Measurements from ENCODE around the gene RIPOR3. TPM values are rescaled to one million over a fixed set of nuclear protein-coding genes. Genes with fewer than 3 reads are reported as not detected.
"Not testable (repeated sequence)": the region's sequence is repeated elsewhere in the genome, so short reads cannot be mapped to it uniquely, and the experiment has no call there.

Gene RIPOR3
- total and polyA plus RNA-seq, 12 donors = 1.6 to 50.2 (median 3.3) TPM

GRCh38 chr20:50572938-50573777 lies 118.2 kb downstream of the RIPOR3 start:
- Histone ChIP-seq H3K27ac (peak overlapping the region; percentile 4 to 71 (median 60)), H3K27me3 (no peaks in the 10 kb centered on the region), H3K9me3 (no peaks in the 10 kb centered on the region), H3K4me3 (no peak overlapping the region), H3K36me3 (peaks cover 0 to 90% (median 27%) of the 10 kb centered on the region in 9 donors), H3K4me1 (peaks cover 10 to 77% (median 57%) of the 10 kb centered on the region in 9 donors)
- peak; percentile 22 to 63 (median 47) for ATAC-seq
- intact Hi-C loops (cut with DNase I) = loop anchor here in 5 of 10 donors (2.0 to 10.0 kb wide), 4 partner anchors 61 to 178 kb away; partner anchors contain the start of gene PTPN1 (in 4 of the 5)
- no peak for TF ChIP-seq CTCF (IDR thresholded peaks at IDR 0.05)
- WGBS, 2 donors = 22 to 33% methylated on average over 6 of the region's 6 CpGs
- peak in 1 of 2 donors; percentile 45 for DNase-seq

GRCh38 chr20:50571466-50571865 lies 119.9 kb downstream of the RIPOR3 start:
- 92 to 98% methylated on average over 2 of the region's 2 CpGs for WGBS, 2 donors
- H3K27ac ChIP-seq = peak overlapping the region in 2 of 10 donors; percentile 69 to 71

GRCh38 chr20:50569864-50570836 lies 121.2 kb downstream of the RIPOR3 start:
- no peaks in the 10 kb centered on the region for H3K27me3 ChIP-seq
- 83 to 90% methylated on average over 14 of the region's 14 CpGs for WGBS, 2 donors

More at GRCh38 chr20:50571466-50571865, 119.9 kb downstream of the RIPOR3 start:
- intact Hi-C loops (cut with DNase I) = loop anchor here in 4 of 10 donors (5.0 to 10.0 kb wide), 3 partner anchors 59 to 177 kb away; partner anchors contain the start of gene PTPN1 (in 3 of the 4)
- DNase-seq = no peak
- Histone ChIP-seq H3K36me3 (peaks cover 0 to 90% (median 19%) of the 10 kb centered on the region in 9 donors), H3K4me1 (peaks cover 10 to 67% (median 59%) of the 10 kb centered on the region in 9 donors), H3K9me3 (no peaks in the 10 kb centered on the region), H3K27me3 (no peaks in the 10 kb centered on the region), H3K4me3 (no peak overlapping the region)
- ATAC-seq = no peak
- TF ChIP-seq CTCF (IDR thresholded peaks at IDR 0.05) = no peak

GRCh38 chr20:50569487-50569863 lies 121.9 kb downstream of the RIPOR3 start:
- peak in 2 of 8 donors; percentile 2 to 19 for ATAC-seq
- H3K36me3 ChIP-seq = peaks cover 0 to 90% (median 14%) of the 10 kb centered on the region in 9 donors
- peak overlapping the region in 3 of 10 donors; percentile 19 to 69 (median 30) for H3K27ac ChIP-seq
- not testable (repeated sequence) for H3K9me3 ChIP-seq, H3K4me3 ChIP-seq, H3K27me3 ChIP-seq, DNase-seq
- H3K4me1 ChIP-seq = peaks cover 10 to 65% (median 47%) of the 10 kb centered on the region in 9 donors
- 94 to 98% methylated on average over 7 of the region's 7 CpGs for WGBS, 2 donors
- intact Hi-C loops (cut with DNase I) = loop anchor here in 1 of 10 donors (5.0 kb wide), 1 partner anchor 92 kb away; no protein-coding TSS in a partner anchor

More at GRCh38 chr20:50569864-50570836, 121.2 kb downstream of the RIPOR3 start:
- H3K9me3 ChIP-seq = no peaks in the 10 kb centered on the region
- peak in 7 of 9 donors; percentile 10 to 51 (median 26) for TF ChIP-seq CTCF (IDR thresholded peaks at IDR 0.05)
- intact Hi-C loops (cut with DNase I) = loop anchor here in 5 of 10 donors (5.0 to 10.0 kb wide), 4 partner anchors 58 to 175 kb away; partner anchors contain the start of gene PTPN1 (in 3 of the 5)
- DNase-seq (no peak), ATAC-seq (peak in 4 of 8 donors; percentile 7 to 55 (median 40))
- no peak overlapping the region for H3K4me3 ChIP-seq
- H3K27ac ChIP-seq = peak overlapping the region in 4 of 10 donors; percentile 19 to 69 (median 37)
- peaks cover 0 to 90% (median 16%) of the 10 kb centered on the region in 9 donors for H3K36me3 ChIP-seq
- peaks cover 10 to 66% (median 52%) of the 10 kb centered on the region in 9 donors for H3K4me1 ChIP-seq
